ENCODE data around the gene CDK1. TPM values are rescaled to one million over a fixed set of nuclear protein-coding genes. Genes with fewer than 3 reads are reported as not detected.

CDK1 gene
- total RNA-seq, 1 experiment from 2014 or later: 78.9 TPM

DNA sequence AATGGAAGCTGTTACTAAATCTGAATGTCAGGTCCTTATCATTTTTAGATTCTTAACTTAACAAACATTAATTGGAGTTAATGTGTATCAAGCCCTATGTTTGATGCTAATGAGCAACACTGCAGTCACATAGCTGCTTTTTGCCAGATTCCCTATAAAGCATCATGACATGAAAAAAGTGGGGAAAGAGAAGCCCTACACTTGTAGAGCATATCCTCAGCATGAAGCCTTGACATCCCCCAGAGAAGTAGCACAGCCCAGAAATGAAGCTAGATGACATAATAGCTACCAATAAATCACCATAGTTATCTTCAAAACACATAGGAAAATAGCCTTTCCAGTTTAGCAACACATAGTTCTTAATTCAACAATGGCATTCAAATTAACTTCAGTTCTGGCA is 49.2 kb upstream of the CDK1 start:
- H3K4me3 Mint-ChIP-seq: no peak overlapping the region
- H3K23me2 ChIP-seq (ENCODE audit: insufficient read length, low read depth, low read length, poor library complexity, severe bottlenecking): peaks cover 12% of the 10 kb centered on the region
- no peak overlapping the region for H3K27ac ChIP-seq (ENCODE audit: insufficient read length, low read depth, low read length)
- H4K91ac ChIP-seq (ENCODE audit: insufficient read length, low read depth, low read length): no peak overlapping the region
- TF ChIP-seq, protein P1, sequence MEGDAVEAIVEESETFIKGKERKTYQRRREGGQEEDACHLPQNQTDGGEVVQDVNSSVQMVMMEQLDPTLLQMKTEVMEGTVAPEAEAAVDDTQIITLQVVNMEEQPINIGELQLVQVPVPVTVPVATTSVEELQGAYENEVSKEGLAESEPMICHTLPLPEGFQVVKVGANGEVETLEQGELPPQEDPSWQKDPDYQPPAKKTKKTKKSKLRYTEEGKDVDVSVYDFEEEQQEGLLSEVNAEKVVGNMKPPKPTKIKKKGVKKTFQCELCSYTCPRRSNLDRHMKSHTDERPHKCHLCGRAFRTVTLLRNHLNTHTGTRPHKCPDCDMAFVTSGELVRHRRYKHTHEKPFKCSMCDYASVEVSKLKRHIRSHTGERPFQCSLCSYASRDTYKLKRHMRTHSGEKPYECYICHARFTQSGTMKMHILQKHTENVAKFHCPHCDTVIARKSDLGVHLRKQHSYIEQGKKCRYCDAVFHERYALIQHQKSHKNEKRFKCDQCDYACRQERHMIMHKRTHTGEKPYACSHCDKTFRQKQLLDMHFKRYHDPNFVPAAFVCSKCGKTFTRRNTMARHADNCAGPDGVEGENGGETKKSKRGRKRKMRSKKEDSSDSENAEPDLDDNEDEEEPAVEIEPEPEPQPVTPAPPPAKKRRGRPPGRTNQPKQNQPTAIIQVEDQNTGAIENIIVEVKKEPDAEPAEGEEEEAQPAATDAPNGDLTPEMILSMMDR (conservative IDR thresholded peaks at IDR 0.05): no peak
- H3T11ph ChIP-seq (ENCODE audit: low read length): no peak overlapping the region
- H3K9ac ChIP-seq (ENCODE audit: extremely low read depth, insufficient read length, low read length): no peak overlapping the region
- H2BK15ac ChIP-seq (ENCODE audit: low read depth, low read length): no peak overlapping the region
- no peak overlapping the region for H2AK5ac ChIP-seq (ENCODE audit: insufficient read length, low read length)
- H2BK20ac ChIP-seq (ENCODE audit: low read depth, low read length, poor library complexity, severe bottlenecking): no peak overlapping the region
- H3K27me3 ChIP-seq (ENCODE audit: insufficient read depth, low read length): no peaks in the 10 kb centered on the region
- no peak overlapping the region for H3K23ac ChIP-seq (ENCODE audit: insufficient read length, low read depth, low read length)
- H3K4ac ChIP-seq (ENCODE audit: low read depth, low read length): no peak overlapping the region
- peaks cover 20 to 29% of the 10 kb centered on the region in 2 experiments for H3K4me1 Mint-ChIP-seq
- no peak overlapping the region for H4K5ac ChIP-seq (ENCODE audit: insufficient read length, low read depth, low read length)
- H3K27me3 Mint-ChIP-seq (ENCODE audit: low read depth): no peaks in the 10 kb centered on the region
- H4K8ac ChIP-seq (replicated peaks; ENCODE audit: insufficient read length, low read depth, low read length): no peak overlapping the region
- no peaks in the 10 kb centered on the region for H4K20me1 ChIP-seq (ENCODE audit: control insufficient read depth, insufficient read depth, insufficient read length)
- H2BK12ac ChIP-seq (ENCODE audit: insufficient read length, low read depth, low read length): no peak overlapping the region
- no peak overlapping the region for H3K27ac Mint-ChIP-seq
- H3K9me3 Mint-ChIP-seq: no peaks in the 10 kb centered on the region; a peak in 1 of 5 replicates
- no peak overlapping the region for H3K56ac ChIP-seq (ENCODE audit: insufficient read length, low read depth, low read length)
- H3K79me1 ChIP-seq (ENCODE audit: insufficient read depth, low read depth, low read length, poor library complexity, severe bottlenecking): no peaks in the 10 kb centered on the region
- H3K4me2 ChIP-seq (ENCODE audit: insufficient read depth, insufficient read length, low read length): no peak overlapping the region
- H3K18ac ChIP-seq (ENCODE audit: insufficient read length, low read depth, low read length): no peak overlapping the region
- no peak for DNase-seq
- no peaks in the 10 kb centered on the region for H3K9me3 ChIP-seq (ENCODE audit: control insufficient read depth, low read depth, low read length)
- no peak overlapping the region for H3K14ac ChIP-seq (ENCODE audit: insufficient read depth, low read length)
- no peak overlapping the region for H2AFZ ChIP-seq (ENCODE audit: low read length)
- no peak overlapping the region for H2BK120ac ChIP-seq (ENCODE audit: low read depth, low read length, poor library complexity, severe bottlenecking)
- H3K79me2 ChIP-seq (ENCODE audit: insufficient read depth, low read length): no peaks in the 10 kb centered on the region; the same call in 1 of the 2 replicates
- H3K4me1 ChIP-seq (ENCODE audit: insufficient read depth, low read length): peaks cover 3% of the 10 kb centered on the region; the same call in 1 of the 2 replicates
- H2BK5ac ChIP-seq (ENCODE audit: insufficient read length, low read length): no peak overlapping the region
- peaks cover 0 to 3% (median 2%) of the 10 kb centered on the region in 3 experiments; a peak in 4 of 7 replicates for H3K36me3 Mint-ChIP-seq (ENCODE audit: insufficient read depth in 1 of 3, low read depth in 3 of 3)
